GM12878 (cell line): ENCODE data around the gene BMERB1.
"Not testable (repeated sequence)": the region's sequence is repeated elsewhere in the genome, so short reads cannot be mapped to it uniquely, and the experiment has no call there.

Experiments used
- ASH2L ChIP-seq: fragments of 300-600, 200-600 bp; sonication (generic); IDR thresholded peaks from 2 replicates; pipeline ENCODE4 v1.6.1; 2017; ENCODE audit warnings: low read depth, mild to moderate bottlenecking, borderline replicate concordance
- ETV6 ChIP-seq, 2 experiments: fragments of 450-650 bp in 1 of 2; IDR thresholded peaks in 1 of 2; conservative IDR thresholded peaks in 1 of 2; 2 replicates each; pipeline ENCODE4 v1.6.1; 2014; ENCODE audit warnings: antibody characterized with exemption in 1 of 2, borderline replicate concordance in 1 of 2, low read depth in 1 of 2, mild to moderate bottlenecking in 1 of 2, moderate library complexity in 1 of 2
- GABPA ChIP-seq: IDR thresholded peaks from 2 replicates; pipeline ENCODE4 v1.6.1; 2014; ENCODE audit warnings: antibody characterized with exemption, low read depth, mild to moderate bottlenecking, inconsistent platforms
- NFIC ChIP-seq: IDR thresholded peaks from 2 replicates; pipeline ENCODE4 v1.6.1; 2012; ENCODE audit warnings: low read depth, mild to moderate bottlenecking, inconsistent platforms, low read length, moderate library complexity
- TAF1 ChIP-seq: IDR thresholded peaks from 2 replicates; pipeline ENCODE4 v1.6.1; 2011; ENCODE audit warnings: mild to moderate bottlenecking, low read depth, low read length, borderline replicate concordance
- TF ChIP-seq, protein P1 (sequence below), 3 experiments: IDR thresholded peaks in 2 of 3; conservative IDR thresholded peaks in 1 of 3; 2 replicates each; pipeline ENCODE4 v1.5.1; 2011; ENCODE audit warnings: low read depth in 3 of 3, low read length in 3 of 3, mild to moderate bottlenecking in 3 of 3, control low read depth in 2 of 3, moderate library complexity in 2 of 3, inconsistent platforms in 1 of 3, mixed read lengths in 1 of 3; ENCODE audit not compliant: control insufficient read depth in 2 of 3, insufficient read depth in 1 of 3; ENCODE audit errors: extremely low read depth in 1 of 3
- TF ChIP-seq, protein P2 (sequence below): fragments of 450-650 bp; IDR thresholded peaks from 2 replicates; pipeline ENCODE4 v1.6.1; 2017; ENCODE audit warnings: mild to moderate bottlenecking, low read depth, inconsistent platforms; ENCODE audit not compliant: poor library complexity, severe bottlenecking

DNA sequence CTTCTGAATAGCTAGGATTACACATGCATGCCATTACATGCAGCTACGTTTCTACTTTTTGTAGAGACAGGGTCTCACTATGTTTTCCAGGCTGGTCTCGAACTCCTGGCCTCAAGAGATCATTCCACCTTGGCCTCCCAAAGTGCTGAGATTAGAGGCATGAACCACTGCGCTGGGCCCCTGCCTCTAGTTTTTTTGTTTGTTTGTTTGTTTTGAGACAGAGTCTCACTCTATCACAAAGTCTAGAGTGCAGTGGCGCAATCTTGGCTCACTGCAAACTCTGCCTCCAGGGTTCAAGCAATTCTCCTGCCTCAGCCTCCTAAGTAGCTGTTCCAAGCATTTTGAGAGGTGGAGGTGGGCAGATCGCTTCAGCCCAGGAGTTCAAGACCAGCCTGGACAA is 12.7 kb upstream of the BMERB1 start:
- not testable (repeated sequence) for TF ChIP-seq NFIC; TAF1; ETV6 (conservative IDR thresholded peaks at IDR 0.05 in 1 of 2, IDR thresholded peaks at IDR 0.05 in 1 of 2; ENCODE audit: borderline replicate concordance in 1 of 2, low read depth in 1 of 2); ASH2L; GABPA
- TF ChIP-seq, protein P1, sequence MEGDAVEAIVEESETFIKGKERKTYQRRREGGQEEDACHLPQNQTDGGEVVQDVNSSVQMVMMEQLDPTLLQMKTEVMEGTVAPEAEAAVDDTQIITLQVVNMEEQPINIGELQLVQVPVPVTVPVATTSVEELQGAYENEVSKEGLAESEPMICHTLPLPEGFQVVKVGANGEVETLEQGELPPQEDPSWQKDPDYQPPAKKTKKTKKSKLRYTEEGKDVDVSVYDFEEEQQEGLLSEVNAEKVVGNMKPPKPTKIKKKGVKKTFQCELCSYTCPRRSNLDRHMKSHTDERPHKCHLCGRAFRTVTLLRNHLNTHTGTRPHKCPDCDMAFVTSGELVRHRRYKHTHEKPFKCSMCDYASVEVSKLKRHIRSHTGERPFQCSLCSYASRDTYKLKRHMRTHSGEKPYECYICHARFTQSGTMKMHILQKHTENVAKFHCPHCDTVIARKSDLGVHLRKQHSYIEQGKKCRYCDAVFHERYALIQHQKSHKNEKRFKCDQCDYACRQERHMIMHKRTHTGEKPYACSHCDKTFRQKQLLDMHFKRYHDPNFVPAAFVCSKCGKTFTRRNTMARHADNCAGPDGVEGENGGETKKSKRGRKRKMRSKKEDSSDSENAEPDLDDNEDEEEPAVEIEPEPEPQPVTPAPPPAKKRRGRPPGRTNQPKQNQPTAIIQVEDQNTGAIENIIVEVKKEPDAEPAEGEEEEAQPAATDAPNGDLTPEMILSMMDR (IDR thresholded peaks at IDR 0.05 in 2 of 3, conservative IDR thresholded peaks at IDR 0.05 in 1 of 3; ENCODE audit: control insufficient read depth in 2 of 3, extremely low read depth in 1 of 3, insufficient read depth in 1 of 3, low read depth in 3 of 3, low read length in 3 of 3) = not testable (repeated sequence)
- TF ChIP-seq, protein P2, sequence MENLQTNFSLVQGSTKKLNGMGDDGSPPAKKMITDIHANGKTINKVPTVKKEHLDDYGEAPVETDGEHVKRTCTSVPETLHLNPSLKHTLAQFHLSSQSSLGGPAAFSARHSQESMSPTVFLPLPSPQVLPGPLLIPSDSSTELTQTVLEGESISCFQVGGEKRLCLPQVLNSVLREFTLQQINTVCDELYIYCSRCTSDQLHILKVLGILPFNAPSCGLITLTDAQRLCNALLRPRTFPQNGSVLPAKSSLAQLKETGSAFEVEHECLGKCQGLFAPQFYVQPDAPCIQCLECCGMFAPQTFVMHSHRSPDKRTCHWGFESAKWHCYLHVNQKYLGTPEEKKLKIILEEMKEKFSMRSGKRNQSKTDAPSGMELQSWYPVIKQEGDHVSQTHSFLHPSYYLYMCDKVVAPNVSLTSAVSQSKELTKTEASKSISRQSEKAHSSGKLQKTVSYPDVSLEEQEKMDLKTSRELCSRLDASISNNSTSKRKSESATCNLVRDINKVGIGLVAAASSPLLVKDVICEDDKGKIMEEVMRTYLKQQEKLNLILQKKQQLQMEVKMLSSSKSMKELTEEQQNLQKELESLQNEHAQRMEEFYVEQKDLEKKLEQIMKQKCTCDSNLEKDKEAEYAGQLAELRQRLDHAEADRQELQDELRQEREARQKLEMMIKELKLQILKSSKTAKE = not testable (repeated sequence)
